K562 (cell line): Measurements from ENCODE around the gene BTBD18. TPM values are rescaled to one million over a fixed set of nuclear protein-coding genes. Genes with fewer than 3 reads are reported as not detected.

Experiments
- ATAC-seq: fragments of 200-7000 bp; cut with Tn5 transposase; 3 replicates; pipeline ENCODE4 v1.9.1; 2020; ENCODE audit warnings: moderate library complexity
- BruUV-seq: library from RNA; stranded (reverse); fragments of 400-500 nt; replicated peaks from 2 replicates; lab custom pipeline; 2021; lab: Mats Ljungman, UMichigan
- CTCF ChIA-PET: fragments of 300-600 bp; formaldehyde crosslinking; extraction: SDS; loops from one replicate; lab custom pipeline; 2021; ENCODE audit warnings: low intra/inter-chr PET ratio; lab: Yijun Ruan, JAX
- POLR2A ChIA-PET: fragments of 300-600, 350-650 bp; sonication (Branson Sonifier 250); formaldehyde crosslinking; extraction: SDS; loops from one replicate; lab custom pipeline; 2021; ENCODE audit warnings: antibody characterized with exemption, inconsistent platforms; lab: Yijun Ruan, JAX
- DNase-seq, 4 experiments: peaks; one replicate each; pipeline versions ENCODE4 v3.0.0 to v3.0.0-alpha.2; 2011 to 2018; ENCODE audit warnings: low spot score in 3 of 4, mixed read lengths in 3 of 4; ENCODE audit errors: extremely low read depth in 1 of 4
- FAIRE-seq: peaks from 2 replicates; lab custom pipeline; 2011; peaks lifted over from hg19 to GRCh38; lab: Jason Lieb, UNC
- H2AFZ ChIP-seq: 2 replicates; pipeline ENCODE4 v1.6.0; 2011; ENCODE audit warnings: low read depth, low read length, control low read depth, inconsistent platforms
- H3K27ac ChIP-seq: fragments of 200-600 bp; 3 replicates; pipeline ENCODE4 v1.8.0; 2011; ENCODE audit warnings: low read depth, mild to moderate bottlenecking, control low read depth, inconsistent platforms, low read length, moderate library complexity, mixed read lengths; ENCODE audit errors: extremely low read depth
- H3K27me3 ChIP-seq, 2 experiments: fragments of 300-600 bp in 1 of 2; 2 replicates in 1 of 2; 3 replicates in 1 of 2; pipeline versions ENCODE4 v1.6.0 to v1.8.0; 2011; ENCODE audit warnings: inconsistent platforms in 2 of 2, low read length in 2 of 2, mild to moderate bottlenecking in 1 of 2, mixed read lengths in 1 of 2, moderate library complexity in 1 of 2; ENCODE audit not compliant: control insufficient read depth in 2 of 2, insufficient read depth in 2 of 2
- H3K36me3 ChIP-seq: fragments of 300-600 bp; 3 replicates; pipeline ENCODE4 v1.8.0; 2011; ENCODE audit warnings: mild to moderate bottlenecking, low read length, inconsistent platforms; ENCODE audit not compliant: control insufficient read depth, insufficient read depth
- H3K4me1 ChIP-seq, 2 experiments: fragments of 200-600 bp in 1 of 2; replicated peaks in 1 of 2; 2 replicates in 1 of 2; 3 replicates in 1 of 2; pipeline versions ENCODE4 v1.5.1 to v1.8.0; 2011; ENCODE audit warnings: inconsistent platforms in 2 of 2, low read length in 2 of 2, mild to moderate bottlenecking in 1 of 2, mixed read lengths in 1 of 2, moderate library complexity in 1 of 2; ENCODE audit not compliant: control insufficient read depth in 2 of 2, insufficient read depth in 2 of 2
- H3K4me2 ChIP-seq: 2 replicates; pipeline ENCODE4 v1.6.1; 2011; ENCODE audit warnings: low read length, control low read depth, inconsistent platforms, mixed read lengths; ENCODE audit not compliant: insufficient read depth
- H3K4me3 ChIP-seq: fragments of 200-600 bp; sonication (generic), shearing (Covaris generic); 2 replicates; pipeline ENCODE4 v1.5.1; 2016; ENCODE audit warnings: control low read depth, inconsistent platforms
- H3K79me2 ChIP-seq: fragments of 200-600 bp; 3 replicates; pipeline ENCODE4 v1.8.0; 2011; ENCODE audit warnings: low read length, inconsistent platforms; ENCODE audit not compliant: control insufficient read depth, insufficient read depth
- H3K9ac ChIP-seq, 2 experiments: 2 replicates each; pipeline versions ENCODE4 v1.6.0 to v1.6.1; 2011; ENCODE audit warnings: low read depth in 2 of 2, low read length in 2 of 2, control low read depth in 1 of 2, inconsistent platforms in 1 of 2, mild to moderate bottlenecking in 1 of 2, mixed read lengths in 1 of 2; ENCODE audit not compliant: insufficient read depth in 1 of 2
- H3K9me1 ChIP-seq: one replicate; pipeline ENCODE4 v1.6.0; 2011; ENCODE audit warnings: inconsistent platforms, mild to moderate bottlenecking, low read length, moderate library complexity; ENCODE audit not compliant: control insufficient read depth, insufficient read depth
- H3K9me3 ChIP-seq: replicated peaks from 2 replicates; pipeline ENCODE4 v1.5.1; 2011; ENCODE audit warnings: low read depth, low read length, inconsistent platforms; ENCODE audit not compliant: control insufficient read depth, insufficient read depth
- H4K20me1 ChIP-seq: replicated peaks from 2 replicates; pipeline ENCODE4 v1.6.1; 2011; ENCODE audit warnings: low read length, inconsistent platforms, mixed read lengths; ENCODE audit not compliant: control insufficient read depth, insufficient read depth
- CEBPG ChIP-seq, 3 experiments: fragments of 200-800 bp in 1 of 3; sonication (Bioruptor generic) in 1 of 3; sonication (generic) in 1 of 3; formaldehyde crosslinking in 1 of 3; IDR thresholded peaks in 2 of 3; conservative IDR thresholded peaks in 1 of 3; 2 replicates each; pipeline versions ENCODE4 v1.6.1 to v1.8.0; 2016 to 2022; ENCODE audit warnings: missing compliant biosample characterization in 2 of 3, missing genetic modification characterization in 2 of 3, mild to moderate bottlenecking in 1 of 3, missing genetic modification reagents in 1 of 3
- ELF4 ChIP-seq: fragments of 450-650 bp; formaldehyde crosslinking; IDR thresholded peaks from 2 replicates; pipeline ENCODE4 v1.4.0; 2022; ENCODE audit warnings: missing genetic modification characterization
- MAFK ChIP-seq: IDR thresholded peaks from 2 replicates; pipeline ENCODE4 v1.6.1; 2011; ENCODE audit warnings: low read length, improper control_type of control experiment
- MCM7 ChIP-seq, 2 experiments: fragments of 450-650 bp; IDR thresholded peaks; 2 replicates each; pipeline ENCODE4 v1.6.1; 2016 to 2018
- RB1 ChIP-seq: fragments of 450-650 bp; IDR thresholded peaks from 2 replicates; pipeline ENCODE4 v1.6.1; 2017; ENCODE audit warnings: low read depth, mild to moderate bottlenecking
- RBM22 ChIP-seq: fragments of 200-400 bp; formaldehyde crosslinking; IDR thresholded peaks from 2 replicates; pipeline ENCODE4 v1.6.1; 2018; ENCODE audit warnings: low read length, low read depth; ENCODE audit not compliant: poor library complexity, severe bottlenecking
- SMARCC2 ChIP-seq: fragments of 450-650 bp; IDR thresholded peaks from 2 replicates; pipeline ENCODE4 v1.6.1; 2017; ENCODE audit warnings: antibody characterized with exemption, moderate library complexity, mild to moderate bottlenecking, low read depth
- SMC3 ChIP-seq: conservative IDR thresholded peaks from 2 replicates; pipeline ENCODE4 v1.6.1; 2011; ENCODE audit warnings: low read depth, low read length, improper control_type of control experiment; ENCODE audit not compliant: insufficient read depth
- TARDBP ChIP-seq: fragments of 450-650 bp; IDR thresholded peaks from 2 replicates; pipeline ENCODE4 v1.6.1; 2016
- TEAD4 ChIP-seq, 2 experiments: sonication (generic) in 1 of 2; formaldehyde crosslinking in 1 of 2; IDR thresholded peaks; 2 replicates each; pipeline versions ENCODE4 v1.6.1 to v1.8.0; 2012 to 2022; ENCODE audit warnings: borderline replicate concordance in 1 of 2, inconsistent platforms in 1 of 2, low read length in 1 of 2, mild to moderate bottlenecking in 1 of 2, missing genetic modification reagents in 1 of 2
- ZNF384 ChIP-seq: IDR thresholded peaks from 2 replicates; pipeline ENCODE4 v1.6.1; 2012; ENCODE audit warnings: low read depth, low read length, improper control_type of control experiment
- WGBS: fragments of 100-300 bp; shearing (Covaris generic); methylation state at CpG from one replicate; pipeline ENCODE4 v1.1.6; 2016; ENCODE audit warnings: low coverage, mixed read lengths; ENCODE audit not compliant: insufficient coverage; ENCODE audit errors: missing lambda C conversion rate; 5-methylcytosine and 5-hydroxymethylcytosine counted together
- in situ Hi-C: fragments of 300-500 bp; cut with MboI; formaldehyde crosslinking; loops from 4 replicates; pipeline ENCODE4 v1.15.0; 2018; ENCODE audit warnings: inconsistent platforms, mixed read lengths
- intact Hi-C: fragments of 100-400 bp; cut with micrococcal nuclease; formaldehyde crosslinking; loops from 2 replicates; pipeline ENCODE4 v1.14.2; 2022
- polyA plus RNA-seq, 8 experiments: library from polyadenylated mRNA; depleted of rRNA in 4 of 8; stranded (reverse) in 5 of 8; unstranded in 3 of 8; fragments of >200 nt; fragmentation: Nextera tagmentation in 2 of 8; fragmentation: Illumina TruSeq in 1 of 8; extraction: Ambion mirVana in 2 of 8; extraction: Trizol in 1 of 8; gene quantifications; 2 replicates each; pipeline versions ENCODE4 v1.2.1 to v1.2.3, GENCODE V29; 2011 to 2014; ENCODE audit warnings: inconsistent platforms in 1 of 8, missing spikeins in 1 of 8
- total RNA-seq, 7 experiments: library from RNA; depleted of rRNA in 6 of 7; stranded (reverse); fragments of >200 nt in 6 of 7; fragmentation: Illumina TruSeq in 2 of 7; extraction: Trizol in 2 of 7; gene quantifications; 2 replicates each; pipeline versions ENCODE4 v1.2.1 to v1.2.3, GENCODE V29; 2011 to 2021; ENCODE audit warnings: low replicate concordance in 1 of 7
- TF ChIP-seq, protein P1 (sequence below): sonication (generic); formaldehyde crosslinking; IDR thresholded peaks from 2 replicates; pipeline ENCODE4 v1.5.0; 2020; ENCODE audit warnings: missing genetic modification reagents
- TF ChIP-seq, protein P2 (sequence below): sonication (generic); formaldehyde crosslinking; IDR thresholded peaks from 2 replicates; pipeline ENCODE4 v1.8.0; 2023; ENCODE audit warnings: missing genetic modification reagents, mild to moderate bottlenecking, borderline replicate concordance
- TF ChIP-seq, protein P3 (sequence below): fragments of 450-650 bp; conservative IDR thresholded peaks from 2 replicates; pipeline ENCODE4 v1.6.1; 2016; ENCODE audit warnings: missing genetic modification characterization, low read depth, mild to moderate bottlenecking, control low read depth, missing compliant biosample characterization

Gene BTBD18
- total and polyA plus RNA-seq, 9 of the 15 experiments (the other 6 are each of a cell fraction or from before 2014, with no cell fraction given) = 0.06 TPM; not detected in 8

DNA sequence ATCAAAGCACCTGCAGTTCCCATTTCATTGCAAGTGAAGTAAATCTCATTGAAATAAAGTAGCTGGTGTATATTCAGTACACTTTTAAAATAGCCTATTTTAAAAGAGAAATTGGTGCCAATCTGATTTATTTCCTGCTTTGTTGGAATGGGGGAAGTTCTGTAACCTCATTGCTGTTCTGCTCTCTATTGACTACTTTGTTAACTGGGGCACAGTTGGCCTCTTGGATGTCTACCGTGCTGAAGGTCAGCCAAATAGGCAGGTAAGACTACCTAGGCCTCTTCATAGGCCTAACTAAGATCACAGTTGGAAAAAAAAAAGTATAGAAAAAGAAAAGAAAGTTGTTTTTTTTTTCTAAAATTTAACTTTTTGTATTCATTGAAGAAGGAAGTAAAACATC, 19.2 kb upstream of the BTBD18 start:
- no peak overlapping the region for H3K27ac ChIP-seq
- no peak overlapping the region for H3K4me2 ChIP-seq
- H3K9ac ChIP-seq = no peak overlapping the region
- peaks cover 17% of the 10 kb centered on the region; the same call in 2 of the 3 replicates for H3K36me3 ChIP-seq
- peaks cover 3% of the 10 kb centered on the region for H3K9me1 ChIP-seq
- H3K9me3 ChIP-seq = no peaks in the 10 kb centered on the region
- H3K4me3 ChIP-seq = no peak overlapping the region
- FAIRE-seq (no peak), ATAC-seq (no peak), DNase-seq (no peak)
- intact Hi-C loops = no loop called here
- peaks cover 1 to 9% of the 10 kb centered on the region in 2 experiments for H3K4me1 ChIP-seq
- peaks cover 13% of the 10 kb centered on the region; the same call in 1 of the 2 replicates for H4K20me1 ChIP-seq
- ChIA-PET CTCF (no interaction called here), POLR2A (interaction anchor here (1.2 kb wide), 2 partner anchors 9 to 11 kb away, joined by 3 to 6 read pairs; partner anchors contain the start of gene CTNND1)
- no TSS peak for BruUV-seq
- WGBS = 79% methylated on average over 1 of the region's 1 CpG
- no peak for TF ChIP-seq TARDBP
- no peak for TF ChIP-seq MCM7 (IDR thresholded peaks at IDR 0.05)
- no peak for TF ChIP-seq SMARCC2
- TF ChIP-seq ZNF384 = no peak
- TF ChIP-seq ELF4 (CRISPR knock-in tag) = no peak
- TF ChIP-seq, protein P1, sequence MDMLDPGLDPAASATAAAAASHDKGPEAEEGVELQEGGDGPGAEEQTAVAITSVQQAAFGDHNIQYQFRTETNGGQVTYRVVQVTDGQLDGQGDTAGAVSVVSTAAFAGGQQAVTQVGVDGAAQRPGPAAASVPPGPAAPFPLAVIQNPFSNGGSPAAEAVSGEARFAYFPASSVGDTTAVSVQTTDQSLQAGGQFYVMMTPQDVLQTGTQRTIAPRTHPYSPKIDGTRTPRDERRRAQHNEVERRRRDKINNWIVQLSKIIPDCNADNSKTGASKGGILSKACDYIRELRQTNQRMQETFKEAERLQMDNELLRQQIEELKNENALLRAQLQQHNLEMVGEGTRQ (CRISPR knock-in tag) = no peak
- no peak for TF ChIP-seq SMC3
- TF ChIP-seq CEBPG (CRISPR knock-in tag; IDR thresholded peaks at IDR 0.05) = no peak
- TF ChIP-seq CEBPG (tag; conservative IDR thresholded peaks at IDR 0.05 in 1 of 2, IDR thresholded peaks at IDR 0.05 in 1 of 2) = no peak
- TF ChIP-seq, protein P2, sequence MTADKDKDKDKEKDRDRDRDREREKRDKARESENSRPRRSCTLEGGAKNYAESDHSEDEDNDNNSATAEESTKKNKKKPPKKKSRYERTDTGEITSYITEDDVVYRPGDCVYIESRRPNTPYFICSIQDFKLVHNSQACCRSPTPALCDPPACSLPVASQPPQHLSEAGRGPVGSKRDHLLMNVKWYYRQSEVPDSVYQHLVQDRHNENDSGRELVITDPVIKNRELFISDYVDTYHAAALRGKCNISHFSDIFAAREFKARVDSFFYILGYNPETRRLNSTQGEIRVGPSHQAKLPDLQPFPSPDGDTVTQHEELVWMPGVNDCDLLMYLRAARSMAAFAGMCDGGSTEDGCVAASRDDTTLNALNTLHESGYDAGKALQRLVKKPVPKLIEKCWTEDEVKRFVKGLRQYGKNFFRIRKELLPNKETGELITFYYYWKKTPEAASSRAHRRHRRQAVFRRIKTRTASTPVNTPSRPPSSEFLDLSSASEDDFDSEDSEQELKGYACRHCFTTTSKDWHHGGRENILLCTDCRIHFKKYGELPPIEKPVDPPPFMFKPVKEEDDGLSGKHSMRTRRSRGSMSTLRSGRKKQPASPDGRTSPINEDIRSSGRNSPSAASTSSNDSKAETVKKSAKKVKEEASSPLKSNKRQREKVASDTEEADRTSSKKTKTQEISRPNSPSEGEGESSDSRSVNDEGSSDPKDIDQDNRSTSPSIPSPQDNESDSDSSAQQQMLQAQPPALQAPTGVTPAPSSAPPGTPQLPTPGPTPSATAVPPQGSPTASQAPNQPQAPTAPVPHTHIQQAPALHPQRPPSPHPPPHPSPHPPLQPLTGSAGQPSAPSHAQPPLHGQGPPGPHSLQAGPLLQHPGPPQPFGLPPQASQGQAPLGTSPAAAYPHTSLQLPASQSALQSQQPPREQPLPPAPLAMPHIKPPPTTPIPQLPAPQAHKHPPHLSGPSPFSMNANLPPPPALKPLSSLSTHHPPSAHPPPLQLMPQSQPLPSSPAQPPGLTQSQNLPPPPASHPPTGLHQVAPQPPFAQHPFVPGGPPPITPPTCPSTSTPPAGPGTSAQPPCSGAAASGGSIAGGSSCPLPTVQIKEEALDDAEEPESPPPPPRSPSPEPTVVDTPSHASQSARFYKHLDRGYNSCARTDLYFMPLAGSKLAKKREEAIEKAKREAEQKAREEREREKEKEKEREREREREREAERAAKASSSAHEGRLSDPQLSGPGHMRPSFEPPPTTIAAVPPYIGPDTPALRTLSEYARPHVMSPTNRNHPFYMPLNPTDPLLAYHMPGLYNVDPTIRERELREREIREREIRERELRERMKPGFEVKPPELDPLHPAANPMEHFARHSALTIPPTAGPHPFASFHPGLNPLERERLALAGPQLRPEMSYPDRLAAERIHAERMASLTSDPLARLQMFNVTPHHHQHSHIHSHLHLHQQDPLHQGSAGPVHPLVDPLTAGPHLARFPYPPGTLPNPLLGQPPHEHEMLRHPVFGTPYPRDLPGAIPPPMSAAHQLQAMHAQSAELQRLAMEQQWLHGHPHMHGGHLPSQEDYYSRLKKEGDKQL = no peak
- TF ChIP-seq TEAD4 (IDR thresholded peaks at IDR 0.05; ENCODE audit: low read length) = no peak
- no peak for TF ChIP-seq TEAD4 (CRISPR knock-in tag; IDR thresholded peaks at IDR 0.05; ENCODE audit: borderline replicate concordance)
- no peak for TF ChIP-seq MAFK
- TF ChIP-seq, protein P3, sequence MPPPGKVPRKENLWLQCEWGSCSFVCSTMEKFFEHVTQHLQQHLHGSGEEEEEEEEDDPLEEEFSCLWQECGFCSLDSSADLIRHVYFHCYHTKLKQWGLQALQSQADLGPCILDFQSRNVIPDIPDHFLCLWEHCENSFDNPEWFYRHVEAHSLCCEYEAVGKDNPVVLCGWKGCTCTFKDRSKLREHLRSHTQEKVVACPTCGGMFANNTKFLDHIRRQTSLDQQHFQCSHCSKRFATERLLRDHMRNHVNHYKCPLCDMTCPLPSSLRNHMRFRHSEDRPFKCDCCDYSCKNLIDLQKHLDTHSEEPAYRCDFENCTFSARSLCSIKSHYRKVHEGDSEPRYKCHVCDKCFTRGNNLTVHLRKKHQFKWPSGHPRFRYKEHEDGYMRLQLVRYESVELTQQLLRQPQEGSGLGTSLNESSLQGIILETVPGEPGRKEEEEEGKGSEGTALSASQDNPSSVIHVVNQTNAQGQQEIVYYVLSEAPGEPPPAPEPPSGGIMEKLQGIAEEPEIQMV (tag) = no peak
- no peak for TF ChIP-seq RB1
- TF ChIP-seq RBM22 = no peak
- no peaks in the 10 kb centered on the region for H3K27me3 ChIP-seq
- no peak overlapping the region for H2AFZ ChIP-seq
- peaks cover 85% of the 10 kb centered on the region for H3K79me2 ChIP-seq
- in situ Hi-C loops = no loop called here
